Measurements from ENCODE around the gene ARSI.

- no peak for TF ChIP-seq CTCF (conservative IDR thresholded peaks at IDR 0.05)
- no peak for TF ChIP-seq ZFX (IDR thresholded peaks at IDR 0.05)
Measured at GRCh38 chr5:150300496-150301169, 2.1 kb downstream of the ARSI start.
